T-helper 2 cell treated with Interferon-gamma antibody and Interleukin-4, amounts not matched to agents 100 ng/mL and 5 ng/mL, for 36 hours (primary cell): ENCODE data around the gene USP34. TPM values are rescaled to one million over a fixed set of nuclear protein-coding genes. Genes with fewer than 3 reads are reported as not detected.
"Not testable (repeated sequence)": the region's sequence is repeated elsewhere in the genome, so short reads cannot be mapped to it uniquely, and the experiment has no call there.

ENCODE experiments used
- intact Hi-C: fragments of 100-400 bp; cut with micrococcal nuclease; formaldehyde crosslinking; loops from one replicate; pipeline ENCODE4 v1.15.1; 2023
- total RNA-seq: library from RNA; stranded (reverse); gene quantifications from 2 replicates; pipeline ENCODE4 v1.2.3, GENCODE V29; 2022

Gene USP34
- total RNA-seq, 1 donor from 2014 or later = 96.6 TPM

GRCh38 chr2:61465045-61465444 is 5.8 kb downstream of the USP34 start:
- intact Hi-C loops = no loop called here

GRCh38 chr2:61463769-61464475 is 7.0 kb downstream of the USP34 start:
- intact Hi-C loops = no loop called here

GRCh38 chr2:61461404-61461803 is 9.5 kb downstream of the USP34 start:
- intact Hi-C loops = no loop called here

- intact Hi-C loops = no loop called here
These were observed 10.7 kb downstream of the USP34 start for GRCh38 chr2:61460163-61460562.

GRCh38 chr2:61456746-61457420 is 14.0 kb downstream of the USP34 start:
- intact Hi-C loops = no loop called here

GRCh38 chr2:61456070-61456745 is 14.7 kb downstream of the USP34 start:
- intact Hi-C loops = no loop called here

GRCh38 chr2:61454972-61455371 is 15.9 kb downstream of the USP34 start:
- intact Hi-C loops = not testable (repeated sequence)

GRCh38 chr2:61454383-61454782 is 16.5 kb downstream of the USP34 start:
- intact Hi-C loops = no loop called here

- intact Hi-C loops = no loop called here
These were observed 18.5 kb downstream of the USP34 start for GRCh38 chr2:61452392-61452791.

- intact Hi-C loops = no loop called here
These were observed 19.7 kb downstream of the USP34 start for GRCh38 chr2:61451178-61451577.

- intact Hi-C loops = no loop called here
These were observed 20.7 kb downstream of the USP34 start for GRCh38 chr2:61450144-61450543.

GRCh38 chr2:61448229-61448628 is 22.7 kb downstream of the USP34 start:
- intact Hi-C loops = no loop called here

GRCh38 chr2:61446971-61447370 is 23.9 kb downstream of the USP34 start:
- intact Hi-C loops = not testable (repeated sequence)

- intact Hi-C loops = no loop called here
These were observed 27.4 kb downstream of the USP34 start for GRCh38 chr2:61443342-61444041.

- intact Hi-C loops = no loop called here
These were observed 31.5 kb downstream of the USP34 start for GRCh38 chr2:61439241-61440002.

- intact Hi-C loops = no loop called here
These were observed 32.2 kb downstream of the USP34 start for GRCh38 chr2:61438670-61439069.

GRCh38 chr2:61437170-61437569 is 33.7 kb downstream of the USP34 start:
- intact Hi-C loops = no loop called here

- intact Hi-C loops = no loop called here
These were observed 34.8 kb downstream of the USP34 start for GRCh38 chr2:61436092-61436491.

- intact Hi-C loops = no loop called here
These were observed 35.6 kb downstream of the USP34 start for GRCh38 chr2:61435291-61435690.

GRCh38 chr2:61434314-61434713 is 36.6 kb downstream of the USP34 start:
- intact Hi-C loops = no loop called here

GRCh38 chr2:61433606-61434005 is 37.3 kb downstream of the USP34 start:
- intact Hi-C loops = no loop called here
